HPDE6-E6E7 (cell line): Measurements from ENCODE around the gene PLXNB1.
"Not testable (repeated sequence)": the region's sequence is repeated elsewhere in the genome, so short reads cannot be mapped to it uniquely, and the experiment has no call there.

Source experiments
- DNase-seq: peaks from one replicate; pipeline ENCODE4 v3.0.0; 2011; ENCODE audit warnings: missing footprints; ENCODE audit errors: extremely low spot score

The PLXNB1 gene

GRCh38 chr3:48429960-48430707 is at the start of gene PLXNB1:
Gene PLXNB1 (minus strand): TSS chr3:48430086. CDS start chr3:48424611, 5,475 bp downstream.
- peak; percentile 15 for DNase-seq

GRCh38 chr3:48478626-48479555 is 49.0 kb upstream of the PLXNB1 start:
- DNase-seq, result no peak

GRCh38 chr3:48477959-48478520 is 48.2 kb upstream of the PLXNB1 start:
- no peak for DNase-seq

GRCh38 chr3:48476426-48477053 is 46.7 kb upstream of the PLXNB1 start:
- DNase-seq, result no peak

GRCh38 chr3:48475188-48475587 is 45.3 kb upstream of the PLXNB1 start:
- no peak for DNase-seq

- DNase-seq, result no peak
Observed at GRCh38 chr3:48474619-48475018, 44.7 kb upstream of the PLXNB1 start.

GRCh38 chr3:48474031-48474430 is 44.1 kb upstream of the PLXNB1 start:
- not testable (repeated sequence) for DNase-seq

GRCh38 chr3:48473617-48473952 is 43.7 kb upstream of the PLXNB1 start:
- no peak for DNase-seq

GRCh38 chr3:48472923-48473616 is 43.2 kb upstream of the PLXNB1 start:
- peak; percentile 54 for DNase-seq

GRCh38 chr3:48472673-48472922 is 42.7 kb upstream of the PLXNB1 start:
- DNase-seq, result no peak

- no peak for DNase-seq
Observed at GRCh38 chr3:48470286-48470685, 40.4 kb upstream of the PLXNB1 start.

GRCh38 chr3:48469046-48469915 is 39.4 kb upstream of the PLXNB1 start:
- DNase-seq, result no peak

GRCh38 chr3:48468329-48468731 is 38.4 kb upstream of the PLXNB1 start:
- no peak for DNase-seq

GRCh38 chr3:48467473-48468267 is 37.8 kb upstream of the PLXNB1 start:
- no peak for DNase-seq

- DNase-seq, result no peak
Observed at GRCh38 chr3:48467110-48467454, 37.2 kb upstream of the PLXNB1 start.

GRCh38 chr3:48466386-48467109 is 36.7 kb upstream of the PLXNB1 start:
- DNase-seq, result no peak

- peak; percentile 88 for DNase-seq
Observed at GRCh38 chr3:48465531-48466378, 35.9 kb upstream of the PLXNB1 start.

- no peak for DNase-seq
Observed at GRCh38 chr3:48465237-48465530, 35.3 kb upstream of the PLXNB1 start.
